Muscle of leg (tissue), 11 donors: Measurements from ENCODE around the gene TPD52L3. TPM values are rescaled to one million over a fixed set of nuclear protein-coding genes. Genes with fewer than 3 reads are reported as not detected.

Source experiments
- DNase-seq: peaks from one replicate; pipeline ENCODE4 v3.0.0; 2013
- H3K27ac ChIP-seq: one replicate; pipeline ENCODE4 v1.5.1; 2013; ENCODE audit warnings: mild to moderate bottlenecking, low read length, control low read depth
- H3K27me3 ChIP-seq: one replicate; pipeline ENCODE4 v1.6.1; 2013; ENCODE audit warnings: low read length; ENCODE audit not compliant: control insufficient read depth, insufficient read depth
- H3K36me3 ChIP-seq: one replicate; pipeline ENCODE4 v1.6.1; 2013; ENCODE audit warnings: low read length; ENCODE audit not compliant: control insufficient read depth, insufficient read depth
- H3K4me1 ChIP-seq: one replicate; pipeline ENCODE4 v1.6.1; 2013; ENCODE audit warnings: low read length; ENCODE audit not compliant: control insufficient read depth, insufficient read depth
- H3K4me3 ChIP-seq: one replicate; pipeline ENCODE4 v1.5.1; 2013; ENCODE audit warnings: low read length, control low read depth
- H3K9me3 ChIP-seq: replicated peaks from 2 replicates; pipeline ENCODE4 v1.6.1; 2013; ENCODE audit warnings: low read depth, low read length; ENCODE audit not compliant: control insufficient read depth
- WGBS: methylation state at CpG from one replicate; pipeline ENCODE4 v1.1.5; 2013; ENCODE audit warnings: missing lambda C conversion rate; ENCODE audit not compliant: insufficient coverage; 5-methylcytosine and 5-hydroxymethylcytosine counted together
- polyA plus RNA-seq, 8 donors: library from polyadenylated mRNA; unstranded; fragments of 120-200 nt; gene quantifications; one replicate each; pipeline versions ENCODE4 v1.2.1 to v1.2.3, GENCODE V29; 2013; ENCODE audit warnings: inconsistent platforms in 1 of 8, low replicate concordance in 1 of 8; ENCODE audit not compliant: insufficient read length in 8 of 8, insufficient read depth in 1 of 8
- total RNA-seq: library from RNA; stranded (reverse); fragments of 120-200 nt; gene quantifications from one replicate; pipeline ENCODE4 v1.2.4, GENCODE V29; 2013

TPD52L3 gene
- total and polyA plus RNA-seq, 9 donors = not detected

DNA sequence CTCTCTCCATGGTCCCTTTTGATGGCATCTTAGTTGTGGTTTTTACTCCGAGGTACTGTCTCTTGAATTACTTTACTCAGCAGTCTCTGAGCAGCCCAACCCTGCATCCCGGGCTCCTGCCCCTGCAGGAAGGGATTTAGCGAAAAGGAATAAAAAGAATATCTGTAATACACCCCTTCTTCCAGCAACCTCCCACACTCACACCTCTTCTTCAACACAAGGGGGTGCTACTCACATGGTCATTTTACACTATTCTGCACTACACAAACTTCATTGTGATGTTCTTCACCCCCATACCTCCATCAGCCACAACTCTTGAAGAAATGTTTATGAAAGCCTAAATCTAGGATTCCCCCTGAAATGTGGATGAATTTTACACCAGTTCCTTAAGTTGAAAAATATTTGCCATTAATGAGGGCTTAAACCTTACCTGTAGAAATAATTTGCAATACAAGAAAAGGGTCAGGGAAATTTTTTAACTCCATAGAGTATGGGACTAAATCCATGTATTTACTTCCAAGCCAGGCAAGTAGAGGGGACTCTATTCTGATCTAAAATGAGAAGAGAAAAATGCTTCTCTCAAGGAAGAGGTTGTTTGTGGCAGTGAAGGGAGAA lies 26.0 kb downstream of the TPD52L3 start:
- Histone ChIP-seq H3K9me3 (no peaks in the 10 kb centered on the region), H3K4me1 (no peaks in the 10 kb centered on the region), H3K27ac (no peak overlapping the region), H3K36me3 (no peaks in the 10 kb centered on the region), H3K4me3 (no peak overlapping the region), H3K27me3 (peaks cover 3% of the 10 kb centered on the region)
- no CpG with 5 or more reads among the region's 3 CpGs for WGBS
- peak; percentile 66 for DNase-seq

DNA sequence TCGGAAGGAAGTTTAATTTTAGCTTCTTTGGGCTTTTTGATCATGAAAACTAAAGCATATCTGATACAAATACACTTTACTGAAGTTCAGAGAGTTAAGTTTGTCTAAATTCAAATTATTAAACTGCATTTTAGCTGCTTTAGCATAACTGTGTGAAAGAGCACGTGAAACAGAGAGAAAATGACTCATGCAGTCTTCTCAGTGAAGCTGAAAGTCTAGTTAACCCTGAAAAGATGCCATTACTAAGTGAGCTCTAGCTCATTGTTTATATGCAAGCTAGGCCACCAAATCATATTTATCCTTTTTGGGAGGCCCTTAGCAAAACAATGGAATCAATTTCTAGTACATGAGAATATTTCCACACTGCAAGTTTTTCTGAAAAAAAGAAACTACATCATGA lies 27.6 kb downstream of the TPD52L3 start:
- Histone ChIP-seq H3K4me1 (no peaks in the 10 kb centered on the region), H3K9me3 (no peaks in the 10 kb centered on the region), H3K27ac (no peak overlapping the region), H3K27me3 (peaks cover 3% of the 10 kb centered on the region), H3K4me3 (no peak overlapping the region), H3K36me3 (no peaks in the 10 kb centered on the region)
- no peak for DNase-seq
- no CpG with 5 or more reads among the region's 2 CpGs for WGBS

DNA sequence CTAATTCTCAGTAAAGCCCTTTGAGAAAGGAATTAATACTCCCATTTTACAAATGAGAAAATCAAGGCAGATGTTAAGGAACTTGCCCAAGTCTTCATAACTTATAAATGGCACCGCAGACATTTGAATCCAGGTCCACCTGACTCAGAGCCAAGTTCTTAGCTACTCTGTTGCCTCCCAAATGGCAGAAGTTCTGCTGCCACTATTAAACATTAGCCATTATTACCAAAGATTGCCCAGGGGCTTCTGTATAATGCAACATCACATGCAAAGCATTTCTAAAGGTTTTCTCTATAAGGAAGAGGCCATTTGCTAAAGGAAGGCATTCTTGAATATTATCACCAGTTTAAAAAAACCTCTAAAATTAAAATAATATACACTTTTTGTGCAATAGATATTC lies 28.3 kb downstream of the TPD52L3 start:
- Histone ChIP-seq H3K27me3 (peaks cover 3% of the 10 kb centered on the region), H3K9me3 (no peaks in the 10 kb centered on the region), H3K27ac (no peak overlapping the region), H3K4me1 (no peaks in the 10 kb centered on the region), H3K4me3 (no peak overlapping the region), H3K36me3 (no peaks in the 10 kb centered on the region)
- no peak for DNase-seq
- 100% methylated on average over 1 of the region's 1 CpG for WGBS

DNA sequence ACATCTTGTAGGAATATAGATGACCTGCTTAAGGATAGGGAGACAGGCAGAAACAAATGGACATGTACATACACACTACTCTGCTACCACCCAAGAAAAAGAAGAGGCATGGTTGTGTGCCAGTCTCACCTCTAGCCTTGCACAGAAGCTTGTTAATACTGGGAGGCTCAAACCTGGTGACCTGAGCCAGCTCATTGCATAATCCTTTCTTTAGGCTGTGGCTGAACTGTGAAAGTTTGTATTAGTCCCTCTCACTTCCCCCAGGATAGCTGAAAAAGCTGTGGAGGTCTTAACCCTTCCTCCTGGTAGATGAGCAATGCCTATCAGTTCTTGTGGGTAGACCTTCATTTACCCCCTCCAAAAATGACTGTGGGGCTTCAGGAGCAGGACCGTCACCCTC lies 28.7 kb downstream of the TPD52L3 start:
- Histone ChIP-seq H3K36me3 (no peaks in the 10 kb centered on the region), H3K4me1 (no peaks in the 10 kb centered on the region), H3K27ac (no peak overlapping the region), H3K27me3 (peaks cover 3% of the 10 kb centered on the region), H3K9me3 (no peaks in the 10 kb centered on the region), H3K4me3 (no peak overlapping the region)
- no peak for DNase-seq
- no CpG with 5 or more reads among the region's 1 CpG for WGBS

DNA sequence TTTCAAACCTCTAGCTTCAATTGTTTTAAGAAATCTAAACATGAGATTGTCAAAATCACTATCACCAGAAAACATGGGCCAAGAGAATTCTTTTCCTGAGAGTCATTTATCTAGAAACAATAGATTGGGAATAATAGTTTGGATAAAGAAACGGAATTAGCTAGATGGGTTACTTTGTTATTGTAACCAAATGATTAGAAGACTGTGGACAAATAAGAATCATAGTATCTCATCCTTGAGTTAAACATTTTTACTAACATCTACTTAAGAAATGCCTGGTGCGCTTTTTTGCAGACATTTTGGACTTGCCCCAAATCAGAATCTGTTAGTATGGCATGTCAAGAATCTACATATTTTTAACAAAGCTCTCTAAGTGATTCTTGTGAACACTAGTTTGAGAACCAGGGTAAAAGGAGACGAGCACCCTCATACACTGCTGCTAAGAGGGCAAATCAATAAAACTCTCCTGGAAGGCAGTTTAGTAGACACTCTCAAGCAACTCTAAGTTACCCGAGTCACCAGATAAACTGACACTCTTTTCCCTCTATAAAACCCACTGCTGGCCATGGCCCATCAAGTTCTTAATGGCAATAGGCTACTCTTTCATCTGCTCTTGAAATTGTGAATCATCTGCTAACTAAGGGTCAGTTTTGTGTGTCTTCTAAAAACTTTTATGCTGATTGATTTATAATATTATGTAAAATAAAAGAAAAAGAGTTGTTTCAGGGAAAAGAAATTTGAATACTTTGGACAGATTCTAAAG lies 39.1 kb downstream of the TPD52L3 start:
- 8% methylated on average over 2 of the region's 4 CpGs for WGBS
- DNase-seq = no peak
- H3K9me3 ChIP-seq = peaks cover 3% of the 10 kb centered on the region
- no peak overlapping the region for H3K4me3 ChIP-seq
- no peaks in the 10 kb centered on the region for H3K4me1 ChIP-seq
- H3K36me3 ChIP-seq = no peaks in the 10 kb centered on the region
- H3K27me3 ChIP-seq = no peaks in the 10 kb centered on the region
- no peak overlapping the region for H3K27ac ChIP-seq

DNA sequence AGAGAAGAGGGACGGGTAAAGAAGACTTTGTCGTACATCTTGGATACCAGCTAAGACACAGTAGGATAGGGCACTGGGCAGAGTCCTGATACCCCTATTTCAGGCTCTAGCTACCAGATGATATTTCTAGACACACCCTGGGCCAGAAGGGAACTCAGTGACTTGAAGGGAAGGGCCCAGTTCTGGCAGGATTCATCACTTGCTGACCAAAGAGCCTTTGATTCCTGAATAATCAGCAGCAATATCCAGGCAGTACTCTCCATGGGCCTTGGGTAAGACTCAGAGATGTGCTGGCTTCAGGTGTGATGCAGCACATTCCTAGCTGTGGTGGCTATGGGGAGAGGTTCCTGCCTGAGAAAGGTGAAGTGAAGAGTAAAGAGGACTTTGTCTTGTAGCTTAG lies 40.7 kb downstream of the TPD52L3 start:
- H3K4me3 ChIP-seq = no peak overlapping the region
- WGBS = no CpG with 5 or more reads among the region's 2 CpGs
- no peak overlapping the region for H3K27ac ChIP-seq
- DNase-seq = no peak
- H3K27me3 ChIP-seq = no peaks in the 10 kb centered on the region
- H3K4me1 ChIP-seq = no peaks in the 10 kb centered on the region
- H3K36me3 ChIP-seq = no peaks in the 10 kb centered on the region
- H3K9me3 ChIP-seq = peaks cover 5% of the 10 kb centered on the region

Other genes with a start within 250 kb of the TPD52L3 start
- gene IL33, start 112.6 kb upstream of the TPD52L3 start, total RNA-seq = 27.4 TPM
- 10 to 100 TPM; 23.5 to 33.1 (median 27.2) TPM for gene IL33, start 112.6 kb upstream of the TPD52L3 start, polyA plus RNA-seq
- 32.8 TPM for gene UHRF2, start 84.8 kb downstream of the TPD52L3 start, total RNA-seq
- gene UHRF2, start 84.8 kb downstream of the TPD52L3 start, polyA plus RNA-seq = 10 to 100 TPM; 27.3 to 38.6 (median 29.9) TPM